Stimulated activated CD8-positive, alpha-beta memory T cell treated with anti-CD3 and anti-CD28 coated beads, Interleukin-4, amount 100 ng/mL, for 1 hour (primary cell): ENCODE results near the gene LAMA2.

Experiments
- DNase-seq, 2 donors: peaks; one replicate each; pipeline ENCODE4 v3.0.0-alpha.2; 2020; ENCODE audit warnings: low read depth in 2 of 2, low spot score in 1 of 2

Gene LAMA2

DNA sequence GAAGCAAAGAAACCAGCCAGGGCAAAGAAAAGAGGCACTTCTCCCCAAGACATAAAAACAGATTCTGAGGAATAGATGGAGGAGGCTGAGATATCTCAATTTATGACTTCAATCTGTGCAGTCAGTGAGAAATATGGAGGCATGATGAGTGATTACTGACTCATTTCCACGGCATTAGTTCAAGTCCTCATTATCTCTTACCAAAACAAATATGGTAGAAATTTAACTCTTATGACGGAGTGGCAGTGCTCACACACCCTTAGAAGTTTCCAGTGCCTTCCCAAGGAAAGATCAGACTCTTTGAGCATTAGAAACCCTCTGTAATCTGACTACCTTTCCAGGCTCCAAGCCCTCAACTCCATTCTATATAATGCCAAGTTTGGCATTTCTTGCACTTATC lies 463.0 kb downstream of the LAMA2 start:
- DNase-seq, result no peak

DNA sequence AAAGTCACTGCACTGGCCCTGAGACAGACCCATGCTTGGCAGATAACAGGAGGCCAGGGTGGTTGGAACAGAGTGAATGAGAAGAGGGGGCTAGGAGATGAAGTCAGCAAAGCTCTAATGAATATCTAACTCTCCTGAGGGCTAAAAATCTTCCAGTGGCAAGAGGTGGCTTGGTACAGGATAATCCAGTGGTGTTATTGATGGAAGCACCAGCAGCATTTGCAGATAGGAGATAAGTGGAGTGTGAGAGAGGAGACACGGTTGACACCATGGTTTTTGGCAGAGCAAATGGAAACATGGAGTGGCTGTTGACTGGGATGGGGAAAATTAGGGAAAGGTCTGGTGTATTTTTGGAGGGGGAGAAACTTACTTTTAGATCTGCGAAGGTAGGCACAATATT lies 464.0 kb downstream of the LAMA2 start:
- no peak for DNase-seq

DNA sequence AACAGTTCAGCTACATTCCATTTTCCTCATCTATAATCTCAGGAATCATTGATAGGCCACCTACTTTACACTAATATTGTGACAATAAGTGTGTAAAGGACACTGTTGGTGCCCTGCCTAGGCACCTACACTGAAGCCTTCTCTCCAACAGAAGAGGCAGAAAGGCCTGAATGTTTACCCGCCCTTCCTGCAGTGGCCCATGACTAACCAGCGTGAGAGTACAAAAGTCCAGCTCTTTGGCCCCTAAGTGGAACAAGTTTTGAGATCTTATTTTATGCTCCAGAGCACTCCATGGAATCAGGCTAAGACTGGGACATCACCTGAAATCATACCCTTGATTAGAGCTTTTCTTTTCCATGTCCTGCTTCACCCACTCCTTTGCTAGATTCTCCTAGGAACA lies 467.3 kb downstream of the LAMA2 start:
- no peak for DNase-seq

DNA sequence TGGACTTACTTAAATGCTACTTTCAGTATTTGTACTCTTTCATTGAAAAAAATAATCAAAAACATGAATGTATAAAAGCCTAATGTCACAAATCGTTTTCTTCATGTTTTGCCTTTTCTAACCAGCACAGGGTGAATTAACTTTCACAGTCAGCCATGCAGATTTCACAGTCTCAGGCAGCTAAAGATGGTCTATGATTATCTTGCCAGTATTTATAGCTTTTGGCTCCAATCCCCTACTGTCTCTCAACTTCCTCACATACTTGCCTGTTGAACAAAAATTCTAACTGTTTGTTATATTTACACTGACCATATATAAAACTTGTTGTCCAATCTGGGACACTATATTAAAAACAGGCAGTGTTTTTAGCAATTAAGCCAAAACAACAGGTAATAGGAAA lies 468.9 kb downstream of the LAMA2 start:
- no peak for DNase-seq

DNA sequence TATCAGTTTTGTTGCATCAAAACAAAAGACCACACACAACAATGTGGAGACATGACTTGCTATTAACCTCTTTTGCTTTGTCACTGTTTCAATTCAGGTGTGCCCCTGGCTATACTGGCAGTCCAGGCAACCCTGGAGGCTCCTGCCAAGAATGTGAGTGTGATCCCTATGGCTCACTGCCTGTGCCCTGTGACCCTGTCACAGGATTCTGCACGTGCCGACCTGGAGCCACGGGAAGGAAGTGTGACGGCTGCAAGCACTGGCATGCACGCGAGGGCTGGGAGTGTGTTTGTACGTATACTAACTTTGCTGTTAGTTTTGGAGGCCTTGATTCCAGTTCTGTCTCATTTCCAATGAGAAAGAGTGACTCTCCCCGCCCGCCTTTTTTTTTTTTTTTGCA lies 470.1 kb downstream of the LAMA2 start:
- DNase-seq, result no peak

DNA sequence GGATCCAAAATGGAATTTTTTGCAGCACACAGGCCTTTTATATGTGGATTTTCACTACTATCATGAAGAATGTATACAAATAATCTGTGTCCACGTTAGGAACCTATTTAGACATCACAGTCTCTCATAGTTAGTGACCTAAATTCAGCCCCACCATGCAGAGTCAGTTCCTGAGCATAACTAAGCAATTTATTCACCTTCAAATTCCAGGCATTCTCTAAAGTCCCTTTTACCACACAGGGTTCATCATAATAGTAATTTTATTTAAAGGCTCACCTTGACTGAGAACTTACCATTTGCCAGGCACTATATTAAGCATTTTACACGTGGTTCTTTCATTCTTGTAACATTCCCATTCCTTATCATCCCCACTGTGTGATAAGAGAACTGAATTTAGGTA lies 473.2 kb downstream of the LAMA2 start:
- DNase-seq, result no peak

DNA sequence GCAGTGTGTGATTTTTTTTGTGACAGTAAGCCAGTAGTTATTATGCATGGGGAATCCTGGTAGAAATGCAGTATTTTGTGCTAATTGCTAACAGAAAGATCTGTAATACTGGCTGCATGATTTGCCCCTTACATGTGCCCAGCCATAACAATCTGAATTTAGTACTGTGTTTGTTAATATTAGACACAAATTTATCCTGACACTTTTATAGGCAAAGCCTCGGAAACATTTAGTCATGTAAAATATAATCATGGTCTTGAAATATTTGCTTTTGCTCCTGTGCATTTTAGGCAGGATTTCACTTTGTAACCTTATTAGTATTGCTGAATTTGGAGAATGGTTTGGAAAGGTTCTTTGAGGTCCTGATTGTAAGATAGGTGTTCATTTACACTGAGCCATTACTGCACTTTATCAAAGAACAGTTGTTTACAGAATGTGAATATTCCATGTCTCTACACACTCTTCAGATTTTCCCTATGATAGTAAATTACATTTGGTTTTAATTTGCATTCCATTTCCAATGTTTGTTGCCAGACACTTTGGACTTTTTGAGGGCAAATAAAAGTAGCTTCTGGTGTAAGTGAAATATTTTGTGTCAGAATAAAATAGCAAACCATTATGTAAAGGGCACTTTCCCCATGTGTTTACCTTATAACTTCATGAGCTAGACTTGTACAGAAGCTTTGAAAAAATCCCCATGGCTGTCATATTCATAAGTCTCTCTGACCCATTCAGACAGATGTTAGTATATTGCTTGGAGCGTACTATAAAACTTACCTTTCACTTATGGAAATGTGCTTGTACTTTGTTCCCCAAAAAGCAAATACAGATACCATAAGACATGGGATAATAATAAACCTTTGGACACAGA lies 477.1 kb downstream of the LAMA2 start:
- DNase-seq, result no peak

DNA sequence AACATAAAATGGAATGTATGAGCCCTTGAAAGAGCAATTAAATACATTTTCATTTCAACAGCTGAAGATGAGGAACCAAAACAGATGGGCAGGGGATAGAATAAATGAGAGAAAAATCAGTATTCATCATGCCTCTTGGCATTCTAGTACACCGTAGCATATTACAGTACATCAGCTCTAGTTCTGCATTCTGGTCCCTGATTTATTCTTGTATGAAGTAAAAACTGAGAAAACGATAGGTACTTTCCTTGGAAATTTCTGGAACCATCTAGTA lies 477.7 kb downstream of the LAMA2 start:
- DNase-seq, result no peak

DNA sequence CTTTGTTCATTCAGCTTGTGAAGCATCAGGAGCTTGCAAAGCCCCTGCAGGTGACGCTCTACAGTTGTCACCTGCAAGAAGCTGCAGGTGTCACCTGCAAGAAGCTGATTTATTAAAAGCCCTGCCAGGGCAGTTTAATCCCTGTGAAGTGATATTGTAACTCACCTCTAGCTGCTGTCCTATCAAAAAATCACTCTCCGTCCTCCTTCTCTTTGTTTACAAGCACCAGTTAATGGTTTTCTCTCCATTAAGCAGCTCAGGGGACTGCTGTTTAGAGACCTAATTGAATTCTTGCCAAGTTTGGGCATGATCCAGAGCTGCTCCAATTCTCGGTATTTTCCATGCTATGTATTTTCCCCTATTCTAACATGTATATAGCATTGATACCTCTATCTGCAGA lies 481.1 kb downstream of the LAMA2 start:
- DNase-seq, result no peak

DNA sequence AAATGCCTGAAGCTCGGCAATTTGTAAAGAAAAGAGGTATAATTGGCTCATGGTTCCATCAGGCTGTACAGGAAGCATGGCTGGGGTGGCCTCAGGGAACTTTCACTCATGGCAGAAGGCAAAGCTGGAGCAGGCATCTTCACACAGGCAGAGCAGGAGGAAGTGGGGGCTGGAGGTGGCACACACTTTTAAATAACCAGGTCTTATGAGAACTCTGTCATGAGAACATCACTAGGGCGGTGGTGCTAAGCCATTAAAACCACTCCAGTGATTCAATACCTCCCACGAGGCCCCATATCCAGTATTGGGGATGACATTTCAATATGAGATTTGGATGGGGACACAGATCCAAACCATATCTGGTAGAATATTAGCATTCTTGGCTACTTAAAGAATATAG lies 481.8 kb downstream of the LAMA2 start:
- DNase-seq, result no peak

DNA sequence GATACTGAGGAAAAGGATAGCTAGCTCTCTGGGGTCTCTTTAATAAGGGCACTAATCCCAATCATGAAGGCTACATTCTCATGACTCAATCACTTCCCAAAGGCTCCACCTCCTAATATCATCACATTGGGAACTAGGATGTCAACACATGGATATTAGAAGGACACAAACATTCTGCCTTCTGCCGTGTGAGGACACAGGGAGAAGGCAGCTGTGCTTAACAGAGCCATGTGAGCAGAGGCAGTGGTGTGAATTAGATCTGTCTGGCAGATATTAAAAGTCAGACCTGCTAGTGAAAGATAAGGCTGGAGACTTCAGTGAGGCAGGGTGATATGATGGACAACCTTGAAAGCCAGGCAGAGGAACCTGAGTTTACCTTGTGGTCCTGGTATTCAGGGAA lies 485.1 kb downstream of the LAMA2 start:
- DNase-seq, result no peak

DNA sequence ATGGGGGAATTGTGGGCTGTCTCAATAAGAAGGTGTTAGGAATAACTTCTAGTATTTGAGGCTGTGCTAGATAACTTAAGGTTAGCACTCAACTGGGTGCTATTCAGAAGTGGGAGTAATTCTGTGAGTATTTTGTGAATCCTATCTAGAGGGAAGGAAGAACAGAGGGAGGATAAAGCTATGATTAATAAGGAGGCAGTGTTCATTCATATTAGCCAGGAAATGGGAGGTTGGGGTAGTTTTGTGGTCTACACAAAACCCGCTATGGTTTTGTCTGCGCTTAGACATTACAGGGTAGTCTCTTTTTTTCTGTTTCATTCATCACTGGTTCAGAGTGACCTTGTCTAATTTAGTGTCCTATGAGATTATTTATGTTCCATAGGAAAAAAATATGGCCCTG lies 486.0 kb downstream of the LAMA2 start:
- DNase-seq, result no peak

DNA sequence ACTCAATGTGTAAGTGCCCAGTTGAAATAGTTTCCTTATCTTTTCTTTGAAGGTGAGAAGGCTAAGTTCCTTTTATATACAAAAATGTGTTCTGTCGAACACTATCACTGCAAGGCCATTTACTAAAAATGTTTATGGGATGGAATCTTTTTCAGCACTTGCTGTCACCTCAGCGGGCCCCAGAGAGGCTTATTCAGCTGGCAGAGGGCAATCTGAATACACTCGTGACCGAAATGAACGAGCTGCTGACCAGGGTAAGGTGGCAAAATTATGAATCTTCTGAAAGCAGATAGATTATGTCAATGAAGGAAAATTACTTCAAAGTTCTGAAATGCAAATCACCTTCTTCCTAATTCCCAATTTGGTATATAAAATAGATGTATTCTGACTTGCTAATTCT lies 486.8 kb downstream of the LAMA2 start:
- no peak for DNase-seq

DNA sequence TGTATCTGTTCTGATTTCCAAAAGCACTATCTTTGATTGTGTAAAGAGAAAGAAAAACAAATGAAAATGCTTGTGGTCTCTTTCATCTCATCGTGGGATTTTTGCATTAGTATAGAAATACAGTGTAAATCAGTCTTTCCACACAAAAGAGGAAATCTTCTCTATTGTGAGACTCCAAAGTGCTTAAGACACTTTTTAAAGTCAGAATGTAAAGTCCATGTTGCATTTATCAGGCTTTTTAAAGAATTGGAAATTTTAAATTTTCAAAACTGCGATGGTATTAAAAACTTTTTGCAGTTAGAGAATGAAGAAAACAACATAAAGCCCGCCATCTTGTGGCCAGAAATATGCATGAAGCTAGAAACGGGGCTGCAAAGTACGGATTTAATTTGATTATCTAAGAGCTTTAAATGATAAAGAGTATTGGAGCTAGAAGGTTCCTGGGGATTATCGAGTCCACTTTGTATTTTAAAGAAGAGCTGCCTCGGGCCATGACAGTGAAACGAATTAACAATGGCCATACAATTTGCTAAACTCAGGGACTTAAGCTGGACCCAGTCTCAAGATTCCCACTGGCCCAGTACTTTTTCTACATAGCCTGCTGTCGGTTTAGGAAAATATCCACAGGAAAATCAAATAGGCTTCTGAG lies 487.5 kb downstream of the LAMA2 start:
- peak in 1 of 2 donors; percentile 6 for DNase-seq

DNA sequence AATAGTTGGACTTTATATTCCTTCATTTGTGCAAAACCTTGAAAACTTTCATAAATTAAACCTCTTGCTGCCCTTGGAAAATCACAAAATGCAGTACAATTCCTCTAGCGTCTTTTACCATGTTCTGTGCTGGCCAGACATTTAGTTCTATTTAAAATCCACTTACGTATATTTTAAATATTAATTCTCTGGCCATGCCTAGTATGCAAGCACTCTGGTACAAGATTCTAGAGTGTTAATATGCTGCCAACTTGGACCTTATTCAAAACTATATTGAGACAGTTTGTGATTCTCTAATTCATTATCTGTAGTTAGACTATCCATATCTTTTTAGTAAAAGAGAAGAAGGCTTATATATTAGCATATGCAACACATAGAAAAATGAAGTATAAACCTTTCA lies 498.9 kb downstream of the LAMA2 start:
- no peak for DNase-seq

DNA sequence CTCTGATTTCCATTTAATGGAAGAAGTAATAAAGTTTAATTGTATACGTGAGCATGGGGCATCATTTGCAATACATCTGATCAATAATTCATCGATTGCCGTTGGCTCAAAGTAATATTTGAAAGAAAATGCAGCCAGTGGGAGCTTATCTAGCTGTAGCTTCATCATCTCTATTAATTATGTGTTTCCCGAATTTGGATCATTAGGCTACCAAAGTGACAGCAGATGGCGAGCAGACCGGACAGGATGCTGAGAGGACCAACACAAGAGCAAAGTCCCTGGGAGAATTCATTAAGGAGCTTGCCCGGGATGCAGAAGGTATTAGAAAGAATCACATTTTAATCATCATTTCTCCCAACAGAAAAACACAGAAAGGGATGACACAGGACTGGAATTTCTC lies 500.0 kb downstream of the LAMA2 start:
- no peak for DNase-seq

DNA sequence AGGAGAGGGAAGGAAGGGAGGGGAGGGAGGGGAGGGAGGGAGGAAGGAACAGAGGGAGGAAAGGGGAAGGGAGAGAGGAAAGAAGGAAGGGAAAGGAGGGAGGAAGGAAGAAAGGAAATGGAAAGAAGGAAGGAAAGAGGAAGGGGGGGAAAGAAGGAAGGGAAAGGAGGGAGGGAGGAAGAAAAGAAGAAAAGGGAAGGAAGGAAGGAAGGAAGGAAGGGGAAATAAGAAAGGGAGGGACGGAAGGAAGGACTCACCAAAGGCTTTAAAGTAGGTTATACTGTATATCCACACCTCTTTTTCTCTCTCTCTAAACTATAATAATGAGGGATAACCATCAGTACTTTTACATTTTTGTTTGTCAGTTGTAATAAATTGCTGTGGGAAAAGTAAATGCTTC lies 502.2 kb downstream of the LAMA2 start:
- DNase-seq, result no peak

DNA sequence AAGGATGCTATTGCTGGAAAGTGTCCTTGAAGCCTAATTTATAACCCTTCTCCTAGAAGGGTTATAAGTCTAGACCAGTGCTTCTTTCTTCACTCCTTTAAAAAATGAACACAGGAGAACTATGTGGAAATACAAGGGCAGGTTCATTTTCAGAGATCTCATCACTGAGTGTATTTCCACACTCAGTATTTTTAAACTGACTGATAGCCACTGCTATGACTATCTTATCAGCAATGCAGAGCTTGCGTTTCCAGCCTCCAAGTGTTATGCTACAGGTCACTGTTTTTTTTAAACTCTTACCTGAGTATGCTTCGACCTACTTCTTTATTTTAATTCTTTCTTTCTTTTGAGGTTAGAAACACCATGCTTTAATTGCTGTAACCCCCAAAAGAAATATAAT lies 508.0 kb downstream of the LAMA2 start:
- no peak for DNase-seq

DNA sequence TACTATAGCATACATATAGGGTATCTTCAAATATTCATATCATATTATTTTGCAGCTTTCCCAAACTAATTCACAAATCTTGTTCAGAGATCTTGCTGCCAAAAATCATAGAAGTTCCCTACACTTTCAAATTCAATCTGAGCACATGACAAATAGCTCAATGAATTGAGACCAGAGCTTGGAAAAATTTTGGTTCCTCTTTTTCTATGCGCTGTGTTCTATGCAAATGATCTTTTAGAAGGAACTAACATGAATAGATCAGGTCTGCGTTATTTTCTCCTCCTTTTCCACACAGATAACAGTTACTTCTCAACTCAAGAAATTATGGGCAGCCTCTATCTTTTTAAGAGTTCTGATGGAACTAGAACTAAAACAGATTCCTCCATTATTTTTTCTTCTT lies 510.7 kb downstream of the LAMA2 start:
- DNase-seq, result no peak

DNA sequence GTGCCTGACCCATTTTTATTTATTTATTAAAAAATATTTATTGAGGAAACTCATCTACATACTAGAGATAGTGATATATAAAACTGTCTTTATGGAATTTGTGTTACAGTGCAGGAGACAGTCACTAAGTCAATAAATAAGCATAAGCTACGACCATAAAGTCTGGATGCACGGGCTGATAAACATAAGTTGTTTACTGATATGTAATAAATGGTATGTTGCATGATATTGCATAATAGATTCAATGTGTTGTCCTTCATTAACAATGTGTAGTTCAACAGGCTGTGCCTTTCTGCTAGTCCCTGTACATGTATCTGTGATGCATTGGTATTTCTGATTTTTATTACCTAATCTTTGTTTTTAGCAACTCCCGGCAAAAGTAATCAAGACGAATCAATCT lies 515.8 kb downstream of the LAMA2 start:
- no peak for DNase-seq

DNA sequence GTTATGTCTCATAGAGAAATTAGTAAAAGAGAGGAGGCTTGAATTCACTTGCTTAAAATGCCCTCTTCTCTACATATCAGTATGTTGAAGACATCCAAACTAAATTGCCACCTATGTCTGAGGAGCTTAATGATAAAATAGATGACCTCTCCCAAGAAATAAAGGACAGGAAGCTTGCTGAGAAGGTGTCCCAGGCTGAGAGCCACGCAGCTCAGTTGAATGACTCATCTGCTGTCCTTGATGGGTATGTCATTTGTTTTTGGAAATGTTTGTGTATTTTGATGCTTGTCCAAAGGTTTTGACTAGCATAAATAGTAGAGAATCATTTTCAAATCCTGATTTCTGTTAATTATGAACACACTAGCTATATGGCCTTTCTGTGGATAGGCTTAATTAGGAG lies 519.3 kb downstream of the LAMA2 start:
- DNase-seq, result no peak

DNA sequence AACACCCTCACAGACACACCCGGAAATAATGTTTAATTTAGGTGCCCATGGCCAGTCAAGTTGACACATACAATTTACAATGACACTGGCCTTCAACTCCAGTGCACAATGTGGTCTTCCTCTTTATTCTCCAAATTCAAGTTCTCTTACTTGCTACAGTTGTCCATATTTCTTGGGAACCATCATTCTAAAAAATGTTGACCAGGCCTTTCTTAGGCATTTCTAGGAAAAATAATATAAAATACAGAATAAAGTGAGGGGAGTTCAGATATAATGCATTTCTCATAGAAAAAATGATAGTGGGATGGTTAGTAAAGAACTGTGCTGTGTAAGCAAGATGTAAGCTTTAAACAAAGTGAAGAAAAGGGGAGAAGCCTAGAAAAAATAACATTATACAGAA lies 528.2 kb downstream of the LAMA2 start:
- no peak for DNase-seq

DNA sequence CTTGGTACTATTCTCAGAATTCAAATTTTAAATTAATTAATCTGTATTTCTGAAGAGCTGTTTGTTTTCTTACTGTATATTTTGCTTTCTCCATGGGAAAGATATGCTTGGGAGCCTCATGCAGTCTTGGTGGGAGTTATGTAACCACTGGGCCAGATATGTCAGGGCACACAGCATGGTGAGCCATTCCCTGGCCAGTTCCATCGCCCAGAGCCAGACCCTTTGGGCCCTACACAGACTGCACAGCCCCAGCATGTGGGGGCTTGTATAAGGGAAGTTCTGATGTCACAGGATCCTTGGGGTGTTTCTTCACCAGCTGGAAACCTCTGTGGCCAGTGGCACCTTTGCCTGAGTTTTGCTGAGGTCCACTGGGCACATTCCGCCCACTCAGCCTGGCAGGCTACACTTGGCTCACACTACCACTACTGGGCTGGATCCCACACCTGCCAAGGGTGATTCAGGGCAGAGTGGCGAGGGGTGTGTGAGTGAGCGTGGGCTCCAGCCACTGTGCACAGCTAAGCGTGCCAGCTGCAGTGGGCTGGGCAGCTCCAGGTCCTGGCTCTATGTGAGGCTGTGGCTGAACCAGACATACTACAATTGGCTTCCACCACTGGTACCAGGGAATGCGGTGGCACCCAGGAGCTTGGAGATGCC lies 533.5 kb downstream of the LAMA2 start:
- DNase-seq, result no peak
